Mucosa of descending colon (tissue), 3 donors: ENCODE measurements around the gene PARP14. TPM values are rescaled to one million over a fixed set of nuclear protein-coding genes. Genes with fewer than 3 reads are reported as not detected.

Source experiments
- ATAC-seq: fragments of 200-7000 bp; cut with Tn5 transposase; one replicate; pipeline ENCODE4 v1.9.1; 2020; ENCODE audit warnings: mild to moderate bottlenecking, moderate library complexity
- DNase-seq, 3 donors: peaks; one replicate each; pipeline ENCODE4 v3.0.0-alpha.2; 2020
- H3K36me3 ChIP-seq: fragments of 200-600 bp; one replicate; pipeline ENCODE4 v1.8.0; 2021; ENCODE audit warnings: low read depth, mild to moderate bottlenecking
- H3K4me1 ChIP-seq: fragments of 200-600 bp; one replicate; pipeline ENCODE4 v1.8.0; 2021; ENCODE audit warnings: low read depth, mild to moderate bottlenecking
- H3K4me3 ChIP-seq: fragments of 200-600 bp; one replicate; pipeline ENCODE4 v1.8.0; 2021; ENCODE audit warnings: mild to moderate bottlenecking
- H3K9me3 ChIP-seq: fragments of 200-600 bp; one replicate; pipeline ENCODE4 v1.8.0; 2021; ENCODE audit warnings: mild to moderate bottlenecking
- intact Hi-C, 2 donors: fragments of 100-400 bp; cut with DNase I in 1 of 2; cut with micrococcal nuclease in 1 of 2; formaldehyde crosslinking; loops; one replicate each; pipeline versions ENCODE4 v1.11.0 to v1.11.1; 2022; cut with DNase I, micrococcal nuclease
- total RNA-seq, 3 donors: library from RNA; stranded (reverse); fragmentation: NEBNext Ultra II Directional in 2 of 3; extraction: Animal tissue kit (Norgen Biotek cat#: 25700) in 2 of 3; gene quantifications; one replicate each; pipeline versions ENCODE4 v1.2.1 to v1.2.4, GENCODE V29; 2021 to 2023
- TF ChIP-seq, protein P1 (sequence below): fragments of 200-600 bp; IDR thresholded peaks from one replicate; pipeline ENCODE4 v1.8.0; 2022; ENCODE audit warnings: antibody characterized with exemption, mild to moderate bottlenecking
- donor health status: DM: no; HTN: no; CAD: no; lungs with moderate emphysema.
- donor health status: DM: no; HTN: no; CAD: no.
- donor health status: DM: no; HTN: yes; CAD: no.

The PARP14 gene
- total RNA-seq, 3 donors from 2014 or later: 34.7 to 47.9 (median 43.8) TPM

DNA sequence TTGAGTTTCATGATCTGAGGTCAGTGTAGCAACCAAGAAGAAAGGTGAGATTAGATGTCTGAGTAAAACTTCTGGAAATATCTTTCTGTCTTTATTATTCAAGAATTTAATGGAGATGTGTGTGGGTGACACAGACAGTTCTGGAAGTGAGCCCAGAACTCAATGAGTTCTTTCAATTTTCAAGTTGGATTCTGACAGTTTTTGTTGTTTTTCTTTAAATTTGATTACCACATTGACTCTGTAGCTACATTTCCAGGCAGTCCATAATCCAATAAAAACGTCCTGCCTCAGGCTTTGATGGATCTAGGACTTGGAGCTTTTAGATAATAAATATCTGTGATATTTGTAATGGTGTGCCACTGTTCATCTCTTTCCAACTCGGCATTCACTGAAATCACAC, 3.9 kb upstream of the PARP14 start:
- intact Hi-C loops: loop anchor here (5.0 to 10.0 kb wide), 2 partner anchors 114 to 282 kb away; partner anchors contain the start of genes DTX3L (in 1 of the 2) and PARP9 (in 1 of the 2)
- TF ChIP-seq, protein P1, sequence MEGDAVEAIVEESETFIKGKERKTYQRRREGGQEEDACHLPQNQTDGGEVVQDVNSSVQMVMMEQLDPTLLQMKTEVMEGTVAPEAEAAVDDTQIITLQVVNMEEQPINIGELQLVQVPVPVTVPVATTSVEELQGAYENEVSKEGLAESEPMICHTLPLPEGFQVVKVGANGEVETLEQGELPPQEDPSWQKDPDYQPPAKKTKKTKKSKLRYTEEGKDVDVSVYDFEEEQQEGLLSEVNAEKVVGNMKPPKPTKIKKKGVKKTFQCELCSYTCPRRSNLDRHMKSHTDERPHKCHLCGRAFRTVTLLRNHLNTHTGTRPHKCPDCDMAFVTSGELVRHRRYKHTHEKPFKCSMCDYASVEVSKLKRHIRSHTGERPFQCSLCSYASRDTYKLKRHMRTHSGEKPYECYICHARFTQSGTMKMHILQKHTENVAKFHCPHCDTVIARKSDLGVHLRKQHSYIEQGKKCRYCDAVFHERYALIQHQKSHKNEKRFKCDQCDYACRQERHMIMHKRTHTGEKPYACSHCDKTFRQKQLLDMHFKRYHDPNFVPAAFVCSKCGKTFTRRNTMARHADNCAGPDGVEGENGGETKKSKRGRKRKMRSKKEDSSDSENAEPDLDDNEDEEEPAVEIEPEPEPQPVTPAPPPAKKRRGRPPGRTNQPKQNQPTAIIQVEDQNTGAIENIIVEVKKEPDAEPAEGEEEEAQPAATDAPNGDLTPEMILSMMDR: no peak
- Histone ChIP-seq H3K36me3 (no peaks in the 10 kb centered on the region), H3K4me1 (peaks cover 13% of the 10 kb centered on the region), H3K9me3 (no peaks in the 10 kb centered on the region), H3K4me3 (no peak overlapping the region)
- DNase-seq (no peak), ATAC-seq (no peak)

DNA sequence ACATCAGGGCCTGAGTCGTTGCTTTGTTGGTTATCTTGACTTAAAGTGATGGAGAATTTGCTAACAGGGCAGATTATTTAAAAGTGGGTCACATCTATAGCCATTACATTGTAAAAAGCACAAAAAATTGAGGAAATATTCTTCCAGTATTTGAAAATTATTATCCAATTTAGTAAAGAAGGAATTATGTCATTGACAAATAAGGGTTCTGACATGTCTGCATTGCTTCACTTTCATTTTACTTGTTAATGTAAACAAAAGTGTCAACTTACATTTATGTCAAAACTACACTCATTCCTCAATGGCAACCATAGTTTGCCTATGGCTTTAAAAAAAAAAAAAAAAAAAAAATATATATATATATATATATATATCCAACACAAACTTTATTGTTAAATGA, 3.4 kb upstream of the PARP14 start:
- TF ChIP-seq, protein P1: no peak
- Histone ChIP-seq H3K9me3 (no peaks in the 10 kb centered on the region), H3K4me3 (no peak overlapping the region), H3K36me3 (no peaks in the 10 kb centered on the region), H3K4me1 (peaks cover 18% of the 10 kb centered on the region)
- ATAC-seq: no peak
- intact Hi-C loops: loop anchor here (5.0 to 10.0 kb wide), 2 partner anchors 115 to 282 kb away; partner anchors contain the start of genes DTX3L (in 1 of the 2) and PARP9 (in 1 of the 2)
- DNase-seq: no peak

DNA sequence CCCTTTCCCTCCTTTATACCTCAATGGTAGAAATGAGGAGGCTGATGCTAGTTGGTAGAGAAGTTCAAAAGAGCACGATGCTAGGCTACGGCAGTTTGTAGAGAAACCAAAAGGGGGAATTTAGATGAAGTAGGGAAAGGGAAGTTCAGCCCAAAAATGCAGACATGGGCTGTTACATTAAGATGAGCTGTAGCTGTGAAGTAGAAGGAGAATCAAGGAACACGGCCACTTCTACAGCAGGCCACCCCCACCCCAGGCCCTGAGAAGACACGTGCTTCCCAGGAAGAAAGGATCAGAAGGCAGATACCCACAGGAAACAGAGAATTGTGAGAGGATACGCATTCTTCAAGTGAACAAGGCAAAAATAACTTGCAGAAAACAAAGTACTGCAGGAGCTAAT, 2.1 kb upstream of the PARP14 start:
- no peaks in the 10 kb centered on the region for H3K9me3 ChIP-seq
- TF ChIP-seq, protein P1: no peak
- H3K4me1 ChIP-seq: peaks cover 21% of the 10 kb centered on the region
- no peak overlapping the region for H3K4me3 ChIP-seq
- DNase-seq (no peak), ATAC-seq (no peak)
- intact Hi-C loops: loop anchor here (5.0 to 10.0 kb wide), 2 partner anchors 116 to 284 kb away; partner anchors contain the start of genes DTX3L (in 1 of the 2) and PARP9 (in 1 of the 2)
- H3K36me3 ChIP-seq: no peaks in the 10 kb centered on the region

DNA sequence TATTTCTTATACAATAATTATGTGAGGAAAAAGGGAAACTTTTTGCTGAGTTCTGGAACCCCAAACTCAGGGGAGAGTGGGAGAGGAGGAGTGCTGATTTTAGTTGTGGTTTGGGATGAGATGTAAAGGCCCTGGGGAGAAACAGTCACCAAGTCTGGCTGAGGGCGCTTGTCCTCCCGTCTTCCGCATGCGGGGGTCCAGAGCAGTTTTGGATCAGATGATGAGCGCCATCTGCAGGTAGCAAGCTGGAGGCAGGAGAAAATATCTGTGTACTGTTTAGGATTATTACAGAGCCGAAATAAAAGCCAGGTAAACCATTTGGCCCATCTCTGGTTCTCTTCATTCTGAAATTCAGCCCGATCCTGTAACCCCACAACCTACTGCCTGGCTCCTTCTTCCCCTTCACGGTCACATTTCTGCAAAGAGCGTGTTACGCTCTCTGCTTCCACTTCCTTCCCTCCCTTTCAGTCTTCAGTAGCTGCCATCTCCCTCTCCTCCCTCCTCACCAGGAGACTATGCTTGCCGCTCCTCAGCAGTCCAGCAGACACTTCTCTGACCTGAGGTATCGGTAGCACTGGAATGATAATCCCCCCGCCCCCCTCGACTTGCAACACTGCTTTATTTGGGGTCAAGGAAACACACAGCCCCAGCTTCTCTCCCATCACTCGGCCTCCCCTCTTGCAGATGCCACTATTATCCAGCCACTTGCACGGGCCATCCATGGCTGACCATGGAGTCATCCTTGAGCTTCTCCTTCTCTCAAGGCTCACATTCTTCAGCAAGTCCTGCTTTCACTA, 1.4 kb upstream of the PARP14 start:
- DNase-seq (peak; percentile 75 to 92 (median 78)), ATAC-seq (peak; percentile 75)
- intact Hi-C loops: loop anchor here (5.0 to 10.0 kb wide), 2 partner anchors 117 to 284 kb away; partner anchors contain the start of genes DTX3L (in 1 of the 2) and PARP9 (in 1 of the 2)
- H3K9me3 ChIP-seq: no peaks in the 10 kb centered on the region
- H3K36me3 ChIP-seq: no peaks in the 10 kb centered on the region
- H3K4me3 ChIP-seq: no peak overlapping the region
- peaks cover 21% of the 10 kb centered on the region for H3K4me1 ChIP-seq
- TF ChIP-seq, protein P1: peak; percentile 55

DNA sequence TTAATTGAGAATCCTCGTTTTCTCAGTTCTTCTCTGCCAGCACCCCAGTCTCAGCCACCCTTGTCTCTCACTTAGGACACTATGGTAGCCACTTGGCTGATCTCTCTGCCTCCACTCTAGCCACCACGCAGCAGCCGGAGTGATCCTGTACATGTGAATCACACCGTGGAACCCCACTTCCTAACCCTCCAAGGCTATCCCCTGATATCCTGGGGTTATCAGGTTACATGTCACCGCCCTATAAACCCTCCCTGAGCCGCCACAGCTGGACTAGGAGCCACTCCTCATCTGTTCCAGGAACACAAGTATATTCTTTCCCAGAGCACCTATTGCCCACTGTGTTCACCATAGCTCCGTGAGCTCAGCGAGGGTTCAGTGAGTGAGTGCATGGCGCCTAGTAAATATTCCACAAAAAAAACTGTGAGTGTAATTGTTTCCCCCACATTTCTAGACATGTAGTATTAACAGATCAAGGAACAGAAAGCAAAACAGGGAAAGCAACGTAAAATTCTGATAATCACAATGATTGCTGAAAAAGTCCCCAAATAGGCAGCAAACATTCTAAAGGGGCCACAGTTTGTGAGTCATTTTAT, 661 bp upstream of the PARP14 start:
- peak overlapping the region; percentile 52 for H3K4me3 ChIP-seq
- H3K36me3 ChIP-seq: no peaks in the 10 kb centered on the region
- ATAC-seq (peak; percentile 62), DNase-seq (peak; percentile 37 to 63 (median 55))
- peaks cover 21% of the 10 kb centered on the region for H3K4me1 ChIP-seq
- TF ChIP-seq, protein P1: no peak
- H3K9me3 ChIP-seq: no peaks in the 10 kb centered on the region
- intact Hi-C loops: loop anchor here (5.0 to 10.0 kb wide), 2 partner anchors 118 to 285 kb away; partner anchors contain the start of genes DTX3L (in 2 of the 2) and PARP9 (in 2 of the 2)
